Measurements from ENCODE around the gene CERS2. TPM values are rescaled to one million over a fixed set of nuclear protein-coding genes. Genes with fewer than 3 reads are reported as not detected.

CERS2 gene
- total and polyA plus RNA-seq, 8 donors, result 213 to 359 (median 260) TPM

- Histone ChIP-seq H3K27me3 (no peaks in the 10 kb centered on the region), H3K4me1 (peaks cover 33 to 70% of the 10 kb centered on the region in 2 donors), H3K36me3 (peaks cover 0 to 30% of the 10 kb centered on the region in 2 donors), H3K4me3 (peak overlapping the region; percentile 78 to 87), H3K9me3 (no peaks in the 10 kb centered on the region), H3K27ac (peak overlapping the region; percentile 91 to 92)
- no peak for TF ChIP-seq CTCF (IDR thresholded peaks at IDR 0.05)
- ATAC-seq, result peak; percentile 15
- intact Hi-C loops (cut with DNase I), result no loop called here
- DNase-seq, result peak in 1 of 4 donors; percentile 45
Measured at GRCh38 chr1:150971583-150972416, 2.8 kb downstream of the CERS2 start.

- peaks cover 29 to 62% of the 10 kb centered on the region in 2 donors for H3K4me1 ChIP-seq
- intact Hi-C loops (cut with DNase I), result no loop called here
- ATAC-seq, result peak; percentile 77
- H3K4me3 ChIP-seq, result peak overlapping the region in 1 of 2 donors; percentile 78
- peak; percentile 81 to 91 (median 86) for DNase-seq
- no peak for TF ChIP-seq CTCF (IDR thresholded peaks at IDR 0.05)
- H3K27ac ChIP-seq, result peak overlapping the region; percentile 91 to 92
- no peaks in the 10 kb centered on the region for H3K27me3 ChIP-seq
- H3K9me3 ChIP-seq, result no peaks in the 10 kb centered on the region
- peaks cover 0 to 38% of the 10 kb centered on the region in 2 donors for H3K36me3 ChIP-seq
Measured at GRCh38 chr1:150970808-150971582, 3.6 kb downstream of the CERS2 start.

DNA sequence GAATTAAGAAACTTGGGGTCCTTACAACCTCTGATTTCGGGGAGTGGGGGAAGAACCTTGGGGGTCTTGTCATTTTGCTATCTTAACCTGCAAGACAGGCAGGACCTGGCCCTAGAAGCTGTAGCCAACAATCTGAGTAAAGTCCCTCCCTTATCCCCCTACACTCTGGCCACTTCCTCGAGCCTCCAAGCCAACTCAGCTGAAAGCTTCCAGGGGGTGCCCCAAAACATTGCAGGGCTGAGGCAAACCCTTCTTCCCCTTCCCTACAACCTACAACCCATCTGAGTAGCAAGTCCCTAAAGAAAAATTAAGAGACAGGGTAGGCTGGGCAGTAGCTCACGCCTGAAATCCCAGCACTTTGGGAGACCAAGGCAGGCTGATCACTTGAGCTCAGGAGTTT lies 5.0 kb downstream of the CERS2 start:
- peaks cover 0 to 52% of the 10 kb centered on the region in 2 donors for H3K36me3 ChIP-seq
- TF ChIP-seq CTCF (IDR thresholded peaks at IDR 0.05), result no peak
- no peak overlapping the region for H3K4me3 ChIP-seq
- no peaks in the 10 kb centered on the region for H3K27me3 ChIP-seq
- DNase-seq (no peak), ATAC-seq (no peak)
- H3K9me3 ChIP-seq, result no peaks in the 10 kb centered on the region
- intact Hi-C loops (cut with DNase I), result no loop called here
- H3K27ac ChIP-seq, result peak overlapping the region in 1 of 2 donors; percentile 19
- peaks cover 29 to 49% of the 10 kb centered on the region in 2 donors for H3K4me1 ChIP-seq

DNA sequence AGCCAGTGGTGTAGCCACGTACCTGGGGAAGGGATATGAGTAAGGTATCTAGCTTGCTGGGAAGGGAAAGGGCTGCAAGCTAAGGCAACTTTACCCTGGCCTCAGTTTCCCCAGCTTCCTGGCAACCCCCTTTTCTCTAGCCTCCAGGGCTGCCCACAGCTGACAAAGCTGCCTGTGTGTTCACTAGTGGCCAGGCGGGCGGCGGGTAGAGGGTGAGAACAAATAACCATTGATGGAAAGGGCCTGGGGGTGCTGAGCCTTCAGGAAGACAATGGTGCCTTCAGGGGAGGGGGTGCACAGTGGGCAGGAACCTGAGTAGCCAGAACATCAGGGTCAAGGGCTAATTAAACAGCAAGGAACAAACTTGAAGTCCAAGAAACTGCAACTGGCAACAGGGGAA lies 6.1 kb downstream of the CERS2 start:
- no peak overlapping the region for H3K27ac ChIP-seq

More for the DNA sequence above, 6.1 kb downstream of the CERS2 start:
- intact Hi-C loops (cut with DNase I), result no loop called here
- Histone ChIP-seq H3K4me3 (no peak overlapping the region), H3K27me3 (no peaks in the 10 kb centered on the region), H3K9me3 (no peaks in the 10 kb centered on the region), H3K4me1 (peaks cover 29 to 46% of the 10 kb centered on the region in 2 donors), H3K36me3 (peaks cover 0 to 63% of the 10 kb centered on the region in 2 donors)
- ATAC-seq (no peak), DNase-seq (no peak)
- no peak for TF ChIP-seq CTCF (IDR thresholded peaks at IDR 0.05)

Data from left lung (tissue), 10 donors.